IPS-NIHi7 (cell line): Measurements from ENCODE around the gene UBTF.
A peak's percentile ranks its signal among the peaks of the same experiment; 100 is the strongest.

Experiments used
- DNase-seq: peaks from one replicate; pipeline ENCODE4 v3.0.0; 2012; ENCODE audit warnings: mixed read lengths; ENCODE audit errors: extremely low spot score

The UBTF gene

GRCh38 chr17:44170499-44171201 is 48.8 kb downstream of the UBTF start, which contains the start of gene ASB16:
TSS of gene ASB16 (plus strand) at chr17:44170704. CDS start at chr17:44170790, 86 bp downstream.
- peak; percentile 52 for DNase-seq

GRCh38 chr17:44170135-44170498 is 49.4 kb downstream of the UBTF start:
- DNase-seq: no peak

GRCh38 chr17:44167181-44167861 is 52.2 kb downstream of the UBTF start:
- DNase-seq: no peak

GRCh38 chr17:44164476-44164875 is 55.0 kb downstream of the UBTF start:
- no peak for DNase-seq

- no peak for DNase-seq
These were observed 59.8 kb downstream of the UBTF start for GRCh38 chr17:44159519-44160210.

- DNase-seq: no peak
These were observed 64.0 kb downstream of the UBTF start for GRCh38 chr17:44155488-44155887.
